Astrocyte (in vitro differentiated cells and primary cell): ENCODE data around the gene WNT11. TPM values are rescaled to one million over a fixed set of nuclear protein-coding genes. Genes with fewer than 3 reads are reported as not detected.

Experiments used
- DNase-seq: peaks from one replicate; pipeline ENCODE4 v3.0.0-alpha.2; 2010; ENCODE audit warnings: low read depth
- FAIRE-seq: peaks from 2 replicates; lab custom pipeline; 2011; peaks lifted over from hg19 to GRCh38; lab: Jason Lieb, UNC
- H2AFZ ChIP-seq: 2 replicates; pipeline ENCODE4 v1.6.0; 2012; ENCODE audit warnings: low read depth, low read length, inconsistent platforms
- H3K27ac ChIP-seq: 2 replicates; pipeline ENCODE4 v1.5.1; 2011; ENCODE audit warnings: low read depth, low read length, inconsistent platforms
- H3K27me3 ChIP-seq: 2 replicates; pipeline ENCODE4 v1.6.0; 2011; ENCODE audit warnings: low read length, inconsistent platforms; ENCODE audit not compliant: insufficient read depth
- H3K36me3 ChIP-seq: 2 replicates; pipeline ENCODE4 v1.5.1; 2011; ENCODE audit warnings: low read length, inconsistent platforms; ENCODE audit not compliant: insufficient read depth
- H3K4me1 ChIP-seq: 2 replicates; pipeline ENCODE4 v1.5.1; 2011; ENCODE audit warnings: low read length, inconsistent platforms; ENCODE audit not compliant: insufficient read depth
- H3K4me2 ChIP-seq: 2 replicates; pipeline ENCODE4 v1.6.0; 2012; ENCODE audit warnings: low read length, inconsistent platforms
- H3K4me3 ChIP-seq: 2 replicates; pipeline ENCODE4 v1.5.1; 2011; ENCODE audit warnings: low read depth, mild to moderate bottlenecking, low read length, inconsistent platforms; ENCODE audit not compliant: insufficient read depth
- H3K79me2 ChIP-seq: 2 replicates; pipeline ENCODE4 v1.6.0; 2012; ENCODE audit warnings: mild to moderate bottlenecking, low read length, inconsistent platforms; ENCODE audit not compliant: insufficient read depth
- H3K9ac ChIP-seq: 2 replicates; pipeline ENCODE4 v1.6.0; 2012; ENCODE audit warnings: mild to moderate bottlenecking, low read length, inconsistent platforms
- H3K9me3 ChIP-seq: 2 replicates; pipeline ENCODE4 v1.5.1; 2012; ENCODE audit warnings: low read depth, mild to moderate bottlenecking, low read length, inconsistent platforms; ENCODE audit not compliant: insufficient read depth
- H4K20me1 ChIP-seq: 2 replicates; pipeline ENCODE4 v1.6.0; 2012; ENCODE audit warnings: low read length, inconsistent platforms; ENCODE audit not compliant: insufficient read depth
- H3K27ac Mint-ChIP-seq: one replicate; pipeline ENCODE4 v1.8.0; 2021; ENCODE audit warnings: mild to moderate bottlenecking, mixed read lengths; ENCODE audit not compliant: unreplicated experiment
- H3K27me3 Mint-ChIP-seq: one replicate; pipeline ENCODE4 v1.8.0; 2021; ENCODE audit warnings: low read depth, mixed read lengths; ENCODE audit not compliant: unreplicated experiment
- H3K36me3 Mint-ChIP-seq: one replicate; pipeline ENCODE4 v1.8.0; 2021; ENCODE audit warnings: low read depth, mixed read lengths; ENCODE audit not compliant: unreplicated experiment
- H3K4me1 Mint-ChIP-seq: one replicate; pipeline ENCODE4 v1.8.0; 2021; ENCODE audit warnings: low read depth, mixed read lengths; ENCODE audit not compliant: unreplicated experiment
- H3K4me3 Mint-ChIP-seq: one replicate; pipeline ENCODE4 v1.8.0; 2021; ENCODE audit warnings: mild to moderate bottlenecking, moderate library complexity, mixed read lengths; ENCODE audit not compliant: unreplicated experiment
- H3K9me3 Mint-ChIP-seq: one replicate; pipeline ENCODE4 v1.8.0; 2021; ENCODE audit warnings: mild to moderate bottlenecking, mixed read lengths; ENCODE audit not compliant: unreplicated experiment
- CTCF ChIP-seq: IDR thresholded peaks from 2 replicates; pipeline ENCODE4 v1.5.1; 2011; ENCODE audit warnings: low read depth, mild to moderate bottlenecking, inconsistent platforms, low read length, moderate library complexity; ENCODE audit not compliant: insufficient read depth
- EZH2 ChIP-seq: IDR thresholded peaks from 2 replicates; pipeline ENCODE4 v1.6.1; 2012; ENCODE audit warnings: mild to moderate bottlenecking, low read length, inconsistent platforms; ENCODE audit not compliant: insufficient read depth
- total RNA-seq: library from RNA; stranded (reverse); gene quantifications from 2 replicates; pipeline ENCODE4 v1.2.1, GENCODE V29; 2021

The WNT11 gene
- total RNA-seq, 1 donor from 2014 or later, result 1.3 TPM

GRCh38 chr11:76231121-76231738, 24.9 kb upstream of the WNT11 start:
- Mint-ChIP-seq H3K27ac (no peak overlapping the region), H3K4me1 (peaks cover 6% of the 10 kb centered on the region), H3K4me3 (no peak overlapping the region), H3K9me3 (no peaks in the 10 kb centered on the region), H3K27me3 (peaks cover 37% of the 10 kb centered on the region), H3K36me3 (no peaks in the 10 kb centered on the region)
- Histone ChIP-seq H3K4me3 (no peak overlapping the region), H3K36me3 (no peaks in the 10 kb centered on the region), H3K4me1 (peaks cover 12% of the 10 kb centered on the region), H3K9me3 (no peaks in the 10 kb centered on the region), H2AFZ (no peak overlapping the region), H4K20me1 (no peaks in the 10 kb centered on the region), H3K4me2 (no peak overlapping the region), H3K79me2 (no peaks in the 10 kb centered on the region), H3K27ac (no peak overlapping the region), H3K27me3 (peaks cover 10% of the 10 kb centered on the region), H3K9ac (no peak overlapping the region)
- DNase-seq (no peak), FAIRE-seq (no peak)
- no peak for TF ChIP-seq CTCF

- Mint-ChIP-seq H3K4me3 (no peak overlapping the region), H3K9me3 (no peaks in the 10 kb centered on the region), H3K27ac (no peak overlapping the region), H3K4me1 (peaks cover 6% of the 10 kb centered on the region), H3K27me3 (peaks cover 37% of the 10 kb centered on the region), H3K36me3 (no peaks in the 10 kb centered on the region)
- no peaks in the 10 kb centered on the region for H4K20me1 ChIP-seq
- H3K4me1 ChIP-seq, result peaks cover 12% of the 10 kb centered on the region
- no peaks in the 10 kb centered on the region for H3K36me3 ChIP-seq
- H3K27me3 ChIP-seq, result peaks cover 10% of the 10 kb centered on the region
- no peak overlapping the region for H2AFZ ChIP-seq
- no peak overlapping the region for H3K4me2 ChIP-seq
- no peak overlapping the region for H3K4me3 ChIP-seq
- H3K9ac ChIP-seq, result no peak overlapping the region
- no peaks in the 10 kb centered on the region for H3K9me3 ChIP-seq
- H3K79me2 ChIP-seq, result no peaks in the 10 kb centered on the region
- DNase-seq, result no peak
- TF ChIP-seq EZH2 (no peak), CTCF (no peak)
- H3K27ac ChIP-seq, result no peak overlapping the region
- FAIRE-seq, result no peak
Observed at GRCh38 chr11:76230392-76230791, 24.1 kb upstream of the WNT11 start.

GRCh38 chr11:76229690-76230240, 23.5 kb upstream of the WNT11 start:
- Histone ChIP-seq H3K9ac (no peak overlapping the region), H2AFZ (no peak overlapping the region), H3K27me3 (peaks cover 10% of the 10 kb centered on the region), H3K36me3 (no peaks in the 10 kb centered on the region), H3K4me1 (peaks cover 11% of the 10 kb centered on the region), H3K27ac (no peak overlapping the region), H3K79me2 (no peaks in the 10 kb centered on the region), H3K4me3 (no peak overlapping the region), H3K9me3 (no peaks in the 10 kb centered on the region), H4K20me1 (no peaks in the 10 kb centered on the region), H3K4me2 (no peak overlapping the region)
- H3K27ac Mint-ChIP-seq, result no peak overlapping the region
- H3K9me3 Mint-ChIP-seq, result no peaks in the 10 kb centered on the region
- no peak for TF ChIP-seq CTCF
- no peak for TF ChIP-seq EZH2
- peaks cover 42% of the 10 kb centered on the region for H3K27me3 Mint-ChIP-seq
- no peaks in the 10 kb centered on the region for H3K36me3 Mint-ChIP-seq
- peaks cover 6% of the 10 kb centered on the region for H3K4me1 Mint-ChIP-seq
- H3K4me3 Mint-ChIP-seq, result no peak overlapping the region
- DNase-seq (no peak), FAIRE-seq (no peak)
